ENCODE data around the gene PARP15. TPM values are rescaled to one million over a fixed set of nuclear protein-coding genes. Genes with fewer than 3 reads are reported as not detected.
A peak's percentile ranks its signal among the peaks of the same experiment; 100 is the strongest.

Gene PARP15
- total and polyA plus RNA-seq, 2 of the 4 experiments (the other 2 are of a cell fraction): 0.10 TPM; not detected in 1

DNA sequence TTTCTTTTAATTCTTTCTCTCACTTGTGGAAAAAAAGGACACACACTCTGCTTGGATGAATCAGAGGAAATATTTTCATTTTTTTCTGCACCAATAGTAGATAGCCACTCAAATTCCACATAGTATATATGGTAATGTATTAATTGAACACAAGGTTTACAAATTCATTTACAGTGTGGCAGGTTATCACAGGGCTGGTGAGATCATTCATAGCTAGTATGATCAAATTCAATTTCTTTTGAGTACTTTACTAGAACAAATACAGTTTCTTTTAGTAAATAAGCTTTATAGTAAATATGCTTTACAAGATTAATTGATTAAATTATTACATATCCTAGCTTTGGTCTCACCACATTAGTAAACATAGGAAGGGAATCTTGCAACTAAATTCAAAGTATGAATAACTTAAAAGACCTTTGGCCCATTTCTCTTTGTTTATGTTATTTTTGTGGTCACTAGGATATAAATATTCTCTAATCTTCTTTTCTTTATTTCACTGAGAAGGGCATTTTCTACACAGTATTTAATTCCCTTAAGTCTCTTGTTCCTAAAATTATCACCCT, 63.1 kb downstream of the PARP15 start:
- H2AFZ ChIP-seq (replicated peaks; ENCODE audit: low read length, poor library complexity): no peak overlapping the region
- no peak overlapping the region for H3K4ac ChIP-seq (ENCODE audit: low read depth, low read length)
- no peak overlapping the region for H2BK20ac ChIP-seq (ENCODE audit: low read depth, low read length)
- no peaks in the 10 kb centered on the region for H3K9me1 ChIP-seq (ENCODE audit: insufficient read depth, low read length)
- no peak overlapping the region for H4K5ac ChIP-seq (ENCODE audit: low read depth, low read length)
- H3K23ac ChIP-seq (ENCODE audit: low read depth, low read length): no peak overlapping the region
- DNase-seq (no peak), ATAC-seq (ENCODE audit: low read depth) (peak; percentile 46; the same call in 1 of the 2 replicates)
- H3K27me3 ChIP-seq (ENCODE audit: control insufficient read depth, insufficient read depth, low read length): peaks cover 29% of the 10 kb centered on the region
- dilution Hi-C loops (cut with HindIII; ENCODE audit: low sequenced_read_pairs, unreplicated experiment) (no loop called here), intact Hi-C loops (cut with micrococcal nuclease) (loop anchor here (5.0 kb wide), 1 partner anchor 53 kb away; no protein-coding TSS in a partner anchor), in situ Hi-C loops (cut with MboI; ENCODE audit: low sequenced_read_pairs) (no loop called here)
- H3K4me1 ChIP-seq (ENCODE audit: control insufficient read depth, insufficient read depth, low read length): peaks cover 2% of the 10 kb centered on the region; the same call in 1 of the 2 replicates
- no peaks in the 10 kb centered on the region for H4K20me1 ChIP-seq (ENCODE audit: insufficient read depth, low read length)
- H3K18ac ChIP-seq (ENCODE audit: low read depth, low read length): no peak overlapping the region
- H3K9me3 ChIP-seq (ENCODE audit: control insufficient read depth, insufficient read depth, low read length): no peaks in the 10 kb centered on the region
- no peaks in the 10 kb centered on the region for H3K79me1 ChIP-seq (ENCODE audit: low read depth in 1 of 2, low read length in 2 of 2)
- no peak overlapping the region for H3K9ac ChIP-seq (ENCODE audit: low read depth, low read length)
- no peak overlapping the region for H2AK9ac ChIP-seq (replicated peaks; ENCODE audit: low read depth, low read length, poor library complexity)
- no peak overlapping the region for H3K56ac ChIP-seq (ENCODE audit: extremely low read depth, insufficient read depth, low read length)
- no peak overlapping the region for H2BK5ac ChIP-seq (ENCODE audit: low read depth, low read length, poor library complexity, severe bottlenecking)
- H3K36me3 ChIP-seq (ENCODE audit: control insufficient read depth, insufficient read depth, low read length): no peaks in the 10 kb centered on the region
- H3K4me2 ChIP-seq (ENCODE audit: low read depth, low read length): no peak overlapping the region
- no peak overlapping the region for H3K14ac ChIP-seq (replicated peaks; ENCODE audit: low read depth, low read length)
- no peak overlapping the region for H3K27ac ChIP-seq (ENCODE audit: insufficient read depth, low read length)
- no TSS peak for BruUV-seq (replicated peaks)
- no peak overlapping the region for H4K91ac ChIP-seq (ENCODE audit: insufficient read depth, low read depth, low read length)
- H2BK120ac ChIP-seq (ENCODE audit: low read depth, low read length): no peak overlapping the region
- ChIA-PET CTCF (interaction anchor here (0.6 kb wide), 1 partner anchor 16 kb away, joined by 5 read pairs; no protein-coding TSS in a partner anchor), POLR2A (ENCODE audit: unreplicated experiment) (interaction anchor here (0.7 kb wide), 1 partner anchor 809 kb away, joined by 3 read pairs; no protein-coding TSS in a partner anchor)
- H2BK15ac ChIP-seq (ENCODE audit: low read depth, low read length): no peak overlapping the region
- TF ChIP-seq SMC3 (IDR thresholded peaks at IDR 0.05; ENCODE audit: low read depth, low read length): no peak
- no peak for TF ChIP-seq RFX5 (IDR thresholded peaks at IDR 0.05; ENCODE audit: low read depth, low read length)
- no peak for TF ChIP-seq RCOR1 (IDR thresholded peaks at IDR 0.05; ENCODE audit: insufficient replicate concordance, low read length)
- TF ChIP-seq MXI1 (IDR thresholded peaks at IDR 0.05; ENCODE audit: borderline replicate concordance, low read depth, low read length): no peak
- TF ChIP-seq MAZ (IDR thresholded peaks at IDR 0.05; ENCODE audit: borderline replicate concordance, low read depth, low read length): no peak
- TF ChIP-seq, protein P1, sequence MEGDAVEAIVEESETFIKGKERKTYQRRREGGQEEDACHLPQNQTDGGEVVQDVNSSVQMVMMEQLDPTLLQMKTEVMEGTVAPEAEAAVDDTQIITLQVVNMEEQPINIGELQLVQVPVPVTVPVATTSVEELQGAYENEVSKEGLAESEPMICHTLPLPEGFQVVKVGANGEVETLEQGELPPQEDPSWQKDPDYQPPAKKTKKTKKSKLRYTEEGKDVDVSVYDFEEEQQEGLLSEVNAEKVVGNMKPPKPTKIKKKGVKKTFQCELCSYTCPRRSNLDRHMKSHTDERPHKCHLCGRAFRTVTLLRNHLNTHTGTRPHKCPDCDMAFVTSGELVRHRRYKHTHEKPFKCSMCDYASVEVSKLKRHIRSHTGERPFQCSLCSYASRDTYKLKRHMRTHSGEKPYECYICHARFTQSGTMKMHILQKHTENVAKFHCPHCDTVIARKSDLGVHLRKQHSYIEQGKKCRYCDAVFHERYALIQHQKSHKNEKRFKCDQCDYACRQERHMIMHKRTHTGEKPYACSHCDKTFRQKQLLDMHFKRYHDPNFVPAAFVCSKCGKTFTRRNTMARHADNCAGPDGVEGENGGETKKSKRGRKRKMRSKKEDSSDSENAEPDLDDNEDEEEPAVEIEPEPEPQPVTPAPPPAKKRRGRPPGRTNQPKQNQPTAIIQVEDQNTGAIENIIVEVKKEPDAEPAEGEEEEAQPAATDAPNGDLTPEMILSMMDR (conservative IDR thresholded peaks at IDR 0.05; ENCODE audit: low read depth, low read length): no peak
- TF ChIP-seq, protein P2, sequence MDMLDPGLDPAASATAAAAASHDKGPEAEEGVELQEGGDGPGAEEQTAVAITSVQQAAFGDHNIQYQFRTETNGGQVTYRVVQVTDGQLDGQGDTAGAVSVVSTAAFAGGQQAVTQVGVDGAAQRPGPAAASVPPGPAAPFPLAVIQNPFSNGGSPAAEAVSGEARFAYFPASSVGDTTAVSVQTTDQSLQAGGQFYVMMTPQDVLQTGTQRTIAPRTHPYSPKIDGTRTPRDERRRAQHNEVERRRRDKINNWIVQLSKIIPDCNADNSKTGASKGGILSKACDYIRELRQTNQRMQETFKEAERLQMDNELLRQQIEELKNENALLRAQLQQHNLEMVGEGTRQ (IDR thresholded peaks at IDR 0.05; ENCODE audit: low read depth, low read length): no peak
- TF ChIP-seq BHLHE40 (IDR thresholded peaks at IDR 0.05; ENCODE audit: low read depth, low read length): no peak
- TF ChIP-seq RAD21 (IDR thresholded peaks at IDR 0.05; ENCODE audit: low read length): no peak
- TF ChIP-seq NFE2L2 (IDR thresholded peaks at IDR 0.05; ENCODE audit: low read depth, low read length): no peak
- H4K8ac ChIP-seq (ENCODE audit: low read depth in 2 of 2, low read length in 2 of 2): no peak overlapping the region
- no peak overlapping the region for H3K4me3 ChIP-seq (ENCODE audit: insufficient read depth, low read depth, low read length)
- H2AK5ac ChIP-seq (ENCODE audit: low read depth, low read length): no peak overlapping the region
